ENCODE results near the gene KDM4B. TPM values are rescaled to one million over a fixed set of nuclear protein-coding genes. Genes with fewer than 3 reads are reported as not detected.

Gene KDM4B
- polyA plus RNA-seq, 1 of the 3 experiments (the other 2 are of a cell fraction) = 12.2 TPM

GRCh38 chr19:5127717-5128116 is 158.8 kb downstream of the KDM4B start:
- H3K9me3 ChIP-seq = no peaks in the 10 kb centered on the region
- H3K9ac ChIP-seq = no peak overlapping the region
- no peaks in the 10 kb centered on the region for H3K79me2 ChIP-seq (ENCODE audit: insufficient read depth)
- POLR2A ChIA-PET = no interaction called here
- DNase-seq = no peak
- H3K4me2 ChIP-seq = no peak overlapping the region
- H3K27me3 ChIP-seq (ENCODE audit: insufficient read depth) = no peaks in the 10 kb centered on the region
- H3K4me3 ChIP-seq (ENCODE audit: low read depth in 2 of 2, low read length in 1 of 2) = no peak overlapping the region
- no peak overlapping the region; a peak in 1 of 4 replicates for H3K27ac ChIP-seq (ENCODE audit: low read depth in 2 of 2, low read length in 1 of 2)
- H3K9me2 ChIP-seq = no peaks in the 10 kb centered on the region
- no CpG with 5 or more reads among the region's 12 CpGs for WGBS (ENCODE audit: low lambda C conversion rate)
- peaks cover 0 to 24% of the 10 kb centered on the region in 2 experiments for H3K36me3 ChIP-seq (replicated peaks in 1 of 2; ENCODE audit: control insufficient read depth in 1 of 2, insufficient read depth in 2 of 2, low read length in 1 of 2)
- no peaks in the 10 kb centered on the region for H4K20me1 ChIP-seq (ENCODE audit: insufficient read depth)
- TF ChIP-seq EZH2phosphoT487 (IDR thresholded peaks at IDR 0.05; ENCODE audit: borderline replicate concordance, low read depth) (no peak), GABPA (IDR thresholded peaks at IDR 0.05; ENCODE audit: low read depth) (no peak), GATA2 (CRISPR knock-in tag; IDR thresholded peaks at IDR 0.05) (no peak), CHD2 (IDR thresholded peaks at IDR 0.05; ENCODE audit: low read length, partially characterized antibody) (no peak), RAD21 (IDR thresholded peaks at IDR 0.05; ENCODE audit: low read length) (no peak), POLR2AphosphoS5 (IDR thresholded peaks at IDR 0.05; ENCODE audit: low read depth, low read length) (no peak), PBX3 (IDR thresholded peaks at IDR 0.05) (no peak), TCF12 (IDR thresholded peaks at IDR 0.05) (no peak), RXRA (IDR thresholded peaks at IDR 0.05; ENCODE audit: borderline replicate concordance, low read depth) (no peak)
- peaks cover 0 to 14% of the 10 kb centered on the region in 2 experiments; a peak in 1 of 4 replicates for H3K4me1 ChIP-seq (ENCODE audit: control insufficient read depth in 1 of 2, insufficient read depth in 2 of 2, low read depth in 1 of 2, low read length in 1 of 2)
- no peaks in the 10 kb centered on the region for H3F3A ChIP-seq (replicated peaks; ENCODE audit: insufficient read depth)
- no peak overlapping the region for H2AFZ ChIP-seq (ENCODE audit: low read depth)
- CTCF ChIA-PET = interaction anchor here (0.6 to 1.0 kb wide), 2 partner anchors 9 to 23 kb away, joined by 3 to 4 read pairs; no protein-coding TSS in a partner anchor

GRCh38 chr19:5128251-5128935 is 159.5 kb downstream of the KDM4B start:
- peaks cover 0 to 23% of the 10 kb centered on the region in 2 experiments for H3K36me3 ChIP-seq (replicated peaks in 1 of 2; ENCODE audit: control insufficient read depth in 1 of 2, insufficient read depth in 2 of 2, low read length in 1 of 2)
- no peak overlapping the region for H3K4me2 ChIP-seq
- no peak overlapping the region; a peak in 1 of 4 replicates for H3K27ac ChIP-seq (ENCODE audit: low read depth in 2 of 2, low read length in 1 of 2)
- no peaks in the 10 kb centered on the region for H3K9me3 ChIP-seq
- WGBS (ENCODE audit: low lambda C conversion rate) = 88% methylated on average over 10 of the region's 25 CpGs
- no peaks in the 10 kb centered on the region for H3K79me2 ChIP-seq (ENCODE audit: insufficient read depth)
- POLR2A ChIA-PET = no interaction called here
- no peak overlapping the region for H3K9ac ChIP-seq
- H3K9me2 ChIP-seq = no peaks in the 10 kb centered on the region
- no peaks in the 10 kb centered on the region for H3K27me3 ChIP-seq (ENCODE audit: insufficient read depth)
- no peaks in the 10 kb centered on the region for H4K20me1 ChIP-seq (ENCODE audit: insufficient read depth)
- no peak overlapping the region for H2AFZ ChIP-seq (ENCODE audit: low read depth)
- TF ChIP-seq FOSL2 (IDR thresholded peaks at IDR 0.05; ENCODE audit: borderline replicate concordance, low read depth) = no peak
- TF ChIP-seq SMC3 (IDR thresholded peaks at IDR 0.05; ENCODE audit: low read depth, low read length) = no peak
- TF ChIP-seq USF1 (IDR thresholded peaks at IDR 0.05; ENCODE audit: borderline replicate concordance, low read depth) = no peak
- no peak for TF ChIP-seq NRF1 (IDR thresholded peaks at IDR 0.05; ENCODE audit: low read depth, low read length)
- no peak for TF ChIP-seq YY1 (IDR thresholded peaks at IDR 0.05; ENCODE audit: low read depth)
- TF ChIP-seq USF2 (IDR thresholded peaks at IDR 0.05; ENCODE audit: borderline replicate concordance, low read depth, low read length) = no peak
- no peak for TF ChIP-seq FOXM1 (IDR thresholded peaks at IDR 0.05; ENCODE audit: low read depth)
- no peak for TF ChIP-seq RAD21 (IDR thresholded peaks at IDR 0.05; ENCODE audit: low read length)
- TF ChIP-seq ZBTB33 (IDR thresholded peaks at IDR 0.05; ENCODE audit: borderline replicate concordance, low read depth) = no peak
- no peak for TF ChIP-seq RXRA (IDR thresholded peaks at IDR 0.05; ENCODE audit: borderline replicate concordance, low read depth)
- no peak for TF ChIP-seq GATA2 (CRISPR knock-in tag; IDR thresholded peaks at IDR 0.05)
- no peak for TF ChIP-seq TAF1 (IDR thresholded peaks at IDR 0.05; ENCODE audit: borderline replicate concordance, low read depth, low read length)
- no peak for TF ChIP-seq RCOR1 (IDR thresholded peaks at IDR 0.05; ENCODE audit: low read length)
- TF ChIP-seq POLR2AphosphoS5 (IDR thresholded peaks at IDR 0.05; ENCODE audit: low read depth, low read length) = no peak
- TF ChIP-seq EZH2phosphoT487 (IDR thresholded peaks at IDR 0.05; ENCODE audit: borderline replicate concordance, low read depth) = no peak
- no peak for TF ChIP-seq RFX5 (IDR thresholded peaks at IDR 0.05; ENCODE audit: low read length)
- CTCF ChIA-PET = interaction anchor here (0.6 to 1.2 kb wide), 4 partner anchors 8 to 33 kb away, joined by 3 to 4 read pairs (median 4); no protein-coding TSS in a partner anchor
- peaks cover 0 to 11% of the 10 kb centered on the region in 2 experiments; a peak in 1 of 4 replicates for H3K4me1 ChIP-seq (ENCODE audit: control insufficient read depth in 1 of 2, insufficient read depth in 2 of 2, low read depth in 1 of 2, low read length in 1 of 2)
- H3K4me3 ChIP-seq (ENCODE audit: low read depth in 2 of 2, low read length in 1 of 2) = no peak overlapping the region
- no peaks in the 10 kb centered on the region for H3F3A ChIP-seq (replicated peaks; ENCODE audit: insufficient read depth)
- DNase-seq = peak; percentile 78
